ENCODE results near the gene SMG7. TPM values are rescaled to one million over a fixed set of nuclear protein-coding genes. Genes with fewer than 3 reads are reported as not detected.
"Not testable (repeated sequence)": the region's sequence is repeated elsewhere in the genome, so short reads cannot be mapped to it uniquely, and the experiment has no call there.

The SMG7 gene
- polyA plus RNA-seq, 1 donor from 2014 or later, result 19.1 TPM

GRCh38 chr1:183424691-183425090 is 47.6 kb upstream of the SMG7 start:
- no peaks in the 10 kb centered on the region for H3K36me3 ChIP-seq (ENCODE audit: insufficient read depth, low read length)
- H3K9ac ChIP-seq (ENCODE audit: low read length), result no peak overlapping the region
- H2AFZ ChIP-seq (ENCODE audit: low read depth, low read length), result no peak overlapping the region
- no peaks in the 10 kb centered on the region for H4K20me1 ChIP-seq (ENCODE audit: insufficient read depth)
- H3K27ac ChIP-seq (ENCODE audit: low read length), result no peak overlapping the region
- no peaks in the 10 kb centered on the region for H3K9me2 ChIP-seq (ENCODE audit: insufficient read depth, low read length)
- no peaks in the 10 kb centered on the region for H3K79me2 ChIP-seq (replicated peaks; ENCODE audit: insufficient read depth, low read length)
- no peaks in the 10 kb centered on the region for H3K9me3 ChIP-seq (ENCODE audit: low read length)
- no peaks in the 10 kb centered on the region for H3F3A ChIP-seq (ENCODE audit: insufficient read depth, low read length, poor library complexity, severe bottlenecking)
- no peak overlapping the region for H3K4me2 ChIP-seq (ENCODE audit: low read length)
- H3K4me3 ChIP-seq (ENCODE audit: low read length), result no peak overlapping the region
- TF ChIP-seq EZH2 (IDR thresholded peaks at IDR 0.05; ENCODE audit: borderline replicate concordance, insufficient read depth, low read length, poor library complexity, severe bottlenecking), result no peak
- TF ChIP-seq CTCF (IDR thresholded peaks at IDR 0.05; ENCODE audit: poor library complexity, severe bottlenecking), result no peak
- no peak for TF ChIP-seq EP300 (conservative IDR thresholded peaks at IDR 0.05; ENCODE audit: poor library complexity, severe bottlenecking)
- no peak for TF ChIP-seq SMC3 (conservative IDR thresholded peaks at IDR 0.05; ENCODE audit: poor library complexity)
- no peak for TF ChIP-seq MXI1 (conservative IDR thresholded peaks at IDR 0.05; ENCODE audit: poor library complexity, severe bottlenecking)
- TF ChIP-seq RAD21 (conservative IDR thresholded peaks at IDR 0.05), result no peak
- TF ChIP-seq TAF1 (IDR thresholded peaks at IDR 0.05; ENCODE audit: low read depth), result no peak
- TF ChIP-seq REST (IDR thresholded peaks at IDR 0.05; ENCODE audit: borderline replicate concordance), result no peak
- no peak for TF ChIP-seq POLR2AphosphoS5 (IDR thresholded peaks at IDR 0.05)
- H3K27me3 ChIP-seq (ENCODE audit: insufficient read depth, low read depth, low read length), result no peaks in the 10 kb centered on the region

- not testable (repeated sequence) for H3K4me2 ChIP-seq (ENCODE audit: low read length); H3K9me2 ChIP-seq (ENCODE audit: insufficient read depth, low read length); H3K79me2 ChIP-seq (replicated peaks; ENCODE audit: insufficient read depth, low read length); H3K9me3 ChIP-seq (ENCODE audit: low read length); H3F3A ChIP-seq (ENCODE audit: insufficient read depth, low read length, poor library complexity, severe bottlenecking); H3K9ac ChIP-seq (ENCODE audit: low read length); H4K20me1 ChIP-seq (ENCODE audit: insufficient read depth); H3K4me3 ChIP-seq (ENCODE audit: low read length); H2AFZ ChIP-seq (ENCODE audit: low read depth, low read length); H3K36me3 ChIP-seq (ENCODE audit: insufficient read depth, low read length); H3K27ac ChIP-seq (ENCODE audit: low read length); H3K27me3 ChIP-seq (ENCODE audit: insufficient read depth, low read depth, low read length)
Observed at GRCh38 chr1:183427591-183427990, 44.7 kb upstream of the SMG7 start.

All from neural cell (in vitro differentiated cells).